Coronary artery (tissue), 2 donors: ENCODE measurements around the gene TIMM29.

Experiments used
- DNase-seq: peaks from one replicate; pipeline ENCODE4 v3.0.0-alpha.2; 2017; ENCODE audit warnings: low spot score
- H3K27ac ChIP-seq, 2 donors: fragments of 200-600 bp; sonication (generic); one replicate each; pipeline ENCODE4 v1.5.1; 2016 to 2019
- H3K4me3 ChIP-seq: fragments of 200-600 bp; sonication (generic); 2 replicates; pipeline ENCODE4 v1.5.1; 2016; ENCODE audit warnings: mild to moderate bottlenecking, moderate library complexity
- CTCF ChIP-seq: fragments of 200-600 bp; sonication (generic); IDR thresholded peaks from one replicate; pipeline ENCODE4 v1.5.1; 2019; ENCODE audit warnings: antibody characterized with exemption

Gene TIMM29

GRCh38 chr19:10888421-10888866 lies 40.2 kb upstream of the TIMM29 start:
- DNase-seq = no peak
- no peak for TF ChIP-seq CTCF
- no peak overlapping the region for H3K27ac ChIP-seq
- no peak overlapping the region for H3K4me3 ChIP-seq

GRCh38 chr19:10889880-10890279 lies 38.7 kb upstream of the TIMM29 start:
- no peak for DNase-seq

GRCh38 chr19:10891405-10892086 lies 37.1 kb upstream of the TIMM29 start:
- no peak for DNase-seq
- no peak for TF ChIP-seq CTCF
- no peak overlapping the region for H3K4me3 ChIP-seq
- no peak overlapping the region for H3K27ac ChIP-seq

More at GRCh38 chr19:10889880-10890279, 38.7 kb upstream of the TIMM29 start:
- no peak overlapping the region for H3K4me3 ChIP-seq
- TF ChIP-seq CTCF = no peak
- no peak overlapping the region for H3K27ac ChIP-seq

- H3K4me3 ChIP-seq = no peak overlapping the region
- no peak overlapping the region for H3K27ac ChIP-seq
- DNase-seq = no peak
- no peak for TF ChIP-seq CTCF
Observed at GRCh38 chr19:10892256-10892655, 36.4 kb upstream of the TIMM29 start.

GRCh38 chr19:10894911-10895213 lies 33.7 kb upstream of the TIMM29 start:
- no peak overlapping the region for H3K27ac ChIP-seq
- TF ChIP-seq CTCF = no peak
- H3K4me3 ChIP-seq = no peak overlapping the region
- no peak for DNase-seq

- TF ChIP-seq CTCF = no peak
- Histone ChIP-seq H3K27ac (no peak overlapping the region), H3K4me3 (no peak overlapping the region)
- no peak for DNase-seq
Observed at GRCh38 chr19:10895363-10895762, 33.2 kb upstream of the TIMM29 start.

GRCh38 chr19:10895920-10896319 lies 32.7 kb upstream of the TIMM29 start:
- Histone ChIP-seq H3K4me3 (no peak overlapping the region), H3K27ac (no peak overlapping the region)
- DNase-seq = no peak
- TF ChIP-seq CTCF = no peak
